Measurements from ENCODE around the gene ARID1A. TPM values are rescaled to one million over a fixed set of nuclear protein-coding genes. Genes with fewer than 3 reads are reported as not detected.

Gene ARID1A
- total and polyA plus RNA-seq, 2 experiments from 2014 or later: 8.2 to 13.4 TPM

DNA sequence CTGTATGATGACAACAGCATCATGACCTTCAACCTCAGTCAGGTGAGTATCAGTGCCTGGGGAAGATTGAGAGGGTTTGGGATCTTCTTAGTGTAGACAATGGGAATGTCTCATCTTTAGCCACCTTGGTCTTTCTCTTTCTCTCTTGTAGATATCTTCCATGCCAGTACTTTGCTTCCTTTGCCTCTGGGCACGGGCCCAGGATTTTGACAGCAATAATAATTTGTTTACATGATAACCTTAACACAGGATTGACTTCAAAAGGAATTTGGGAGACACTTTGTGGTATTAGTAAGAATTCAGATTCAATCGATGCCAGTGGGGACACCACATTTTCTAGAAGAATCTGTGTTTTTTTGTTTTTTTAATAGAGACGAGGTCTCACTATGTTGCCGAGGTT lies 79.9 kb downstream of the ARID1A start:
- no peaks in the 10 kb centered on the region for H3K9me3 ChIP-seq (ENCODE audit: low read depth)
- no peak overlapping the region for H3K4me2 ChIP-seq (ENCODE audit: unreplicated experiment)
- peaks cover 52% of the 10 kb centered on the region for H3K79me2 ChIP-seq (ENCODE audit: insufficient read depth)
- H3K9ac ChIP-seq: no peak overlapping the region
- peaks cover 60% of the 10 kb centered on the region for H3K36me3 ChIP-seq (ENCODE audit: low read depth)
- no peak for DNase-seq
- TF ChIP-seq EZH2phosphoT487 (IDR thresholded peaks at IDR 0.05; ENCODE audit: insufficient read depth, low read depth) (no peak), EZH2 (IDR thresholded peaks at IDR 0.05; ENCODE audit: insufficient read depth, poor library complexity, severe bottlenecking) (no peak)
- H3K27me3 ChIP-seq (replicated peaks; ENCODE audit: insufficient read depth): no peaks in the 10 kb centered on the region
- WGBS, 2 experiments (ENCODE audit: low coverage in 1 of 2, low lambda C conversion rate in 2 of 2, missing lambda C conversion rate in 2 of 2): 95 to 98% methylated on average over 4 of the region's 4 CpGs
- no peak overlapping the region for H3K27ac ChIP-seq
- in situ Hi-C loops (cut with MboI): no loop called here
- no peak overlapping the region for H2AFZ ChIP-seq
- H3K9me2 ChIP-seq (ENCODE audit: insufficient read depth): no peaks in the 10 kb centered on the region
- H3K4me3 ChIP-seq: no peak overlapping the region
- H3F3A ChIP-seq (ENCODE audit: insufficient read depth): peaks cover 35% of the 10 kb centered on the region
- no peaks in the 10 kb centered on the region for H4K20me1 ChIP-seq (ENCODE audit: insufficient read depth)
- peaks cover 31% of the 10 kb centered on the region for H3K4me1 ChIP-seq (ENCODE audit: insufficient read depth)

DNA sequence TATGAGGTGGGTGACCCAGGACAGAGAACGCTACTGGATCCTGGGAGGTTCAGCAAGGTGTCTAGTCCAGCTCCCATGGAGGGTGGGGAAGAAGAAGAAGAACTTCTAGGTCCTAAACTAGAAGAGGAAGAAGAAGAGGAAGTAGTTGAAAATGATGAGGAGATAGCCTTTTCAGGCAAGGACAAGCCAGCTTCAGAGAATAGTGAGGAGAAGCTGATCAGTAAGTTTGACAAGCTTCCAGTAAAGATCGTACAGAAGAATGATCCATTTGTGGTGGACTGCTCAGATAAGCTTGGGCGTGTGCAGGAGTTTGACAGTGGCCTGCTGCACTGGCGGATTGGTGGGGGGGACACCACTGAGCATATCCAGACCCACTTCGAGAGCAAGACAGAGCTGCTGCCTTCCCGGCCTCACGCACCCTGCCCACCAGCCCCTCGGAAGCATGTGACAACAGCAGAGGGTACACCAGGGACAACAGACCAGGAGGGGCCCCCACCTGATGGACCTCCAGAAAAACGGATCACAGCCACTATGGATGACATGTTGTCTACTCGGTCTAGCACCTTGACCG lies 83.4 kb downstream of the ARID1A start:
- Histone ChIP-seq H3K79me2 (ENCODE audit: insufficient read depth) (peaks cover 79% of the 10 kb centered on the region), H3K9ac (no peak overlapping the region), H3K4me3 (no peak overlapping the region), H3K9me3 (ENCODE audit: low read depth) (no peaks in the 10 kb centered on the region), H3K4me2 (ENCODE audit: unreplicated experiment) (no peak overlapping the region), H3K27me3 (replicated peaks; ENCODE audit: insufficient read depth) (no peaks in the 10 kb centered on the region), H3K27ac (no peak overlapping the region), H2AFZ (no peak overlapping the region), H3K36me3 (ENCODE audit: low read depth) (peaks cover 72% of the 10 kb centered on the region), H4K20me1 (ENCODE audit: insufficient read depth) (no peaks in the 10 kb centered on the region), H3K4me1 (ENCODE audit: insufficient read depth) (peaks cover 9% of the 10 kb centered on the region), H3F3A (ENCODE audit: insufficient read depth) (peaks cover 31% of the 10 kb centered on the region), H3K9me2 (ENCODE audit: insufficient read depth) (no peaks in the 10 kb centered on the region)
- TF ChIP-seq EZH2phosphoT487 (IDR thresholded peaks at IDR 0.05; ENCODE audit: insufficient read depth, low read depth): no peak
- no peak for TF ChIP-seq EZH2 (IDR thresholded peaks at IDR 0.05; ENCODE audit: insufficient read depth, poor library complexity, severe bottlenecking)
- in situ Hi-C loops (cut with MboI): no loop called here
- WGBS, 2 experiments (ENCODE audit: low coverage in 1 of 2, low lambda C conversion rate in 2 of 2, missing lambda C conversion rate in 2 of 2): 90 to 91% methylated on average over 11 of the region's 11 CpGs
- no peak for DNase-seq

- H4K20me1 ChIP-seq (ENCODE audit: insufficient read depth): no peaks in the 10 kb centered on the region
- 91 to 92% methylated on average over 21 of the region's 21 CpGs for WGBS, 2 experiments (ENCODE audit: low coverage in 1 of 2, low lambda C conversion rate in 2 of 2, missing lambda C conversion rate in 2 of 2)
- H3K9me3 ChIP-seq (ENCODE audit: low read depth): no peaks in the 10 kb centered on the region
- no peak overlapping the region for H3K4me3 ChIP-seq
- H3K27ac ChIP-seq: no peak overlapping the region
- no peak for DNase-seq
- TF ChIP-seq EZH2 (IDR thresholded peaks at IDR 0.05; ENCODE audit: insufficient read depth, poor library complexity, severe bottlenecking) (no peak), EZH2phosphoT487 (IDR thresholded peaks at IDR 0.05; ENCODE audit: insufficient read depth, low read depth) (no peak)
- peaks cover 42% of the 10 kb centered on the region for H3F3A ChIP-seq (ENCODE audit: insufficient read depth)
- in situ Hi-C loops (cut with MboI): loop anchor here (10.0 kb wide), 1 partner anchor 86 kb away; the partner anchor contains the start of gene ARID1A
- peaks cover 70% of the 10 kb centered on the region for H3K79me2 ChIP-seq (ENCODE audit: insufficient read depth)
- H3K27me3 ChIP-seq (replicated peaks; ENCODE audit: insufficient read depth): no peaks in the 10 kb centered on the region
- no peak overlapping the region for H3K9ac ChIP-seq
- peaks cover 20% of the 10 kb centered on the region for H3K4me1 ChIP-seq (ENCODE audit: insufficient read depth)
- H3K4me2 ChIP-seq (ENCODE audit: unreplicated experiment): no peak overlapping the region
- no peaks in the 10 kb centered on the region for H3K9me2 ChIP-seq (ENCODE audit: insufficient read depth)
- peaks cover 63% of the 10 kb centered on the region for H3K36me3 ChIP-seq (ENCODE audit: low read depth)
- no peak overlapping the region for H2AFZ ChIP-seq
Observed at GRCh38 chr1:26780344-26780957, 84.6 kb downstream of the ARID1A start.

DNA sequence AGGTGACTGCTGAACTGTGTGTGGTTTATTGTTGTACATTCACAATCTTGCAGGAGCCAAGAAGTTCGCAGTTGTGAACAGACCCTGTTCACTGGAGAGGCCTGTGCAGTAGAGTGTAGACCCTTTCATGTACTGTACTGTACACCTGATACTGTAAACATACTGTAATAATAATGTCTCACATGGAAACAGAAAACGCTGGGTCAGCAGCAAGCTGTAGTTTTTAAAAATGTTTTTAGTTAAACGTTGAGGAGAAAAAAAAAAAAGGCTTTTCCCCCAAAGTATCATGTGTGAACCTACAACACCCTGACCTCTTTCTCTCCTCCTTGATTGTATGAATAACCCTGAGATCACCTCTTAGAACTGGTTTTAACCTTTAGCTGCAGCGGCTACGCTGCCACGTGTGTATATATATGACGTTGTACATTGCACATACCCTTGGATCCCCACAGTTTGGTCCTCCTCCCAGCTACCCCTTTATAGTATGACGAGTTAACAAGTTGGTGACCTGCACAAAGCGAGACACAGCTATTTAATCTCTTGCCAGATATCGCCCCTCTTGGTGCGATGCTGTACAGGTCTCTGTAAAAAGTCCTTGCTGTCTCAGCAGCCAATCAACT lies 85.5 kb downstream of the ARID1A start:
- Histone ChIP-seq H2AFZ (no peak overlapping the region), H3K9me3 (ENCODE audit: low read depth) (no peaks in the 10 kb centered on the region), H3K4me3 (no peak overlapping the region), H3K36me3 (ENCODE audit: low read depth) (peaks cover 57% of the 10 kb centered on the region), H3K9ac (no peak overlapping the region), H4K20me1 (ENCODE audit: insufficient read depth) (no peaks in the 10 kb centered on the region), H3K27me3 (replicated peaks; ENCODE audit: insufficient read depth) (no peaks in the 10 kb centered on the region), H3K9me2 (ENCODE audit: insufficient read depth) (no peaks in the 10 kb centered on the region), H3F3A (ENCODE audit: insufficient read depth) (peaks cover 51% of the 10 kb centered on the region), H3K79me2 (ENCODE audit: insufficient read depth) (peaks cover 64% of the 10 kb centered on the region), H3K4me1 (ENCODE audit: insufficient read depth) (peaks cover 28% of the 10 kb centered on the region), H3K27ac (no peak overlapping the region), H3K4me2 (ENCODE audit: unreplicated experiment) (no peak overlapping the region)
- 90 to 92% methylated on average over 11 of the region's 11 CpGs for WGBS, 2 experiments (ENCODE audit: low coverage in 1 of 2, low lambda C conversion rate in 2 of 2, missing lambda C conversion rate in 2 of 2)
- in situ Hi-C loops (cut with MboI): loop anchor here (10.0 kb wide), 1 partner anchor 87 kb away; the partner anchor contains the start of gene ARID1A
- no peak for DNase-seq
- TF ChIP-seq EZH2 (IDR thresholded peaks at IDR 0.05; ENCODE audit: insufficient read depth, poor library complexity, severe bottlenecking): no peak
- no peak for TF ChIP-seq EZH2phosphoT487 (IDR thresholded peaks at IDR 0.05; ENCODE audit: insufficient read depth, low read depth)
